Keratinocyte (primary cell): ENCODE results near the gene GPR37L1. TPM values are rescaled to one million over a fixed set of nuclear protein-coding genes. Genes with fewer than 3 reads are reported as not detected.

ENCODE experiments used
- DNase-seq: peaks from one replicate; pipeline ENCODE4 v3.0.0-alpha.2; 2011; ENCODE audit warnings: low read depth, missing footprints, low spot score
- FAIRE-seq: peaks from 2 replicates; lab custom pipeline; 2011; peaks lifted over from hg19 to GRCh38; lab: Jason Lieb, UNC
- H2AFZ ChIP-seq: 2 replicates; pipeline ENCODE4 v1.6.0; 2012; ENCODE audit warnings: low read length, control low read depth, inconsistent platforms; ENCODE audit not compliant: control insufficient read depth
- H3K27ac ChIP-seq: 2 replicates; pipeline ENCODE4 v1.5.1; 2011; ENCODE audit warnings: low read length; ENCODE audit not compliant: control insufficient read depth, insufficient read depth
- H3K27me3 ChIP-seq: 3 replicates; pipeline ENCODE4 v1.6.0; 2011; ENCODE audit warnings: low read length; ENCODE audit not compliant: control insufficient read depth, insufficient read depth; ENCODE audit errors: extremely low read depth
- H3K36me3 ChIP-seq, 2 experiments: 2 replicates in 1 of 2; 3 replicates in 1 of 2; pipeline ENCODE4 v1.5.1; 2011; ENCODE audit warnings: low read length in 2 of 2, mild to moderate bottlenecking in 1 of 2; ENCODE audit not compliant: control insufficient read depth in 2 of 2, insufficient read depth in 2 of 2; ENCODE audit errors: extremely low read depth in 1 of 2
- H3K4me1 ChIP-seq: 3 replicates; pipeline ENCODE4 v1.5.1; 2011; ENCODE audit warnings: low read length; ENCODE audit not compliant: control insufficient read depth, insufficient read depth; ENCODE audit errors: extremely low read depth
- H3K4me2 ChIP-seq: 3 replicates; pipeline ENCODE4 v1.6.0; 2011; ENCODE audit warnings: low read depth, low read length; ENCODE audit not compliant: control insufficient read depth, insufficient read depth; ENCODE audit errors: extremely low read depth
- H3K4me3 ChIP-seq, 3 experiments: fragments of 200-600 bp in 1 of 3; sonication (generic) in 1 of 3; 2 replicates in 2 of 3; 3 replicates in 1 of 3; pipeline ENCODE4 v1.5.1; 2011 to 2016; ENCODE audit warnings: low read length in 3 of 3, mild to moderate bottlenecking in 3 of 3, control low read depth in 2 of 3, inconsistent platforms in 1 of 3, low read depth in 1 of 3, mixed read lengths in 1 of 3, mixed run types in 1 of 3, moderate library complexity in 1 of 3; ENCODE audit not compliant: control insufficient read depth in 2 of 3, insufficient read depth in 2 of 3; ENCODE audit errors: extremely low read depth in 1 of 3
- H3K79me2 ChIP-seq: 2 replicates; pipeline ENCODE4 v1.6.0; 2012; ENCODE audit warnings: low read length; ENCODE audit not compliant: control insufficient read depth, insufficient read depth
- H3K9ac ChIP-seq: 3 replicates; pipeline ENCODE4 v1.6.0; 2011; ENCODE audit warnings: low read length; ENCODE audit not compliant: control insufficient read depth, insufficient read depth; ENCODE audit errors: extremely low read depth
- H3K9me1 ChIP-seq: 3 replicates; pipeline ENCODE4 v1.6.0; 2011; ENCODE audit warnings: low read length; ENCODE audit not compliant: control insufficient read depth, insufficient read depth; ENCODE audit errors: extremely low read depth
- H3K9me3 ChIP-seq: 2 replicates; pipeline ENCODE4 v1.5.1; 2012; ENCODE audit warnings: low read depth, low read length; ENCODE audit not compliant: control insufficient read depth
- H4K20me1 ChIP-seq: 3 replicates; pipeline ENCODE4 v1.6.0; 2011; ENCODE audit warnings: low read length; ENCODE audit not compliant: control insufficient read depth, insufficient read depth; ENCODE audit errors: extremely low read depth
- CTCF ChIP-seq, 3 experiments: IDR thresholded peaks in 1 of 3; conservative IDR thresholded peaks in 1 of 3; optimal IDR thresholded peaks in 1 of 3; 2 replicates in 2 of 3; 3 replicates in 1 of 3; pipeline versions ENCODE3 to v1.5.1; 2011; ENCODE audit warnings: low read length in 3 of 3, mild to moderate bottlenecking in 3 of 3, moderate library complexity in 2 of 3, control low read depth in 1 of 3, inconsistent platforms in 1 of 3; ENCODE audit not compliant: insufficient read depth in 2 of 3; ENCODE audit errors: extremely low read depth in 1 of 3
- EZH2 ChIP-seq: IDR thresholded peaks from one replicate; pipeline ENCODE4 v1.6.1; 2012; ENCODE audit warnings: inconsistent platforms, mild to moderate bottlenecking, low read length, moderate library complexity
- dilution Hi-C: fragments of 300-500 bp; cut with MboI; formaldehyde crosslinking; loops from one replicate; pipeline ENCODE4 v1.7.0; 2020; ENCODE audit warnings: low sequenced_read_pairs; ENCODE audit not compliant: extremely low pct_ligation_motif_present
- polyA plus RNA-seq, 5 experiments: library from polyadenylated mRNA; depleted of rRNA in 3 of 5; stranded (reverse) in 3 of 5; stranded (forward) in 1 of 5; unstranded in 1 of 5; fragments of >200 nt; gene quantifications; 1 replicate in 1 of 5; 2 replicates in 3 of 5; 3 replicates in 1 of 5; pipeline versions ENCODE4 v1.2.1 to v1.2.3, GENCODE V29; 2011 to 2012; ENCODE audit warnings: missing spikeins in 2 of 5, low read depth in 1 of 5, low replicate concordance in 1 of 5

The GPR37L1 gene
- polyA plus RNA-seq, 1 donor (not counting 4 experiments of a cell fraction or from before 2014, with no cell fraction given), result not detected

GRCh38 chr1:202162047-202162417 is 39.3 kb downstream of the GPR37L1 start:
- DNase-seq, result no peak
- H3K4me3 ChIP-seq, result no peak overlapping the region
- peaks cover 11% of the 10 kb centered on the region for H3K27me3 ChIP-seq
- no peak overlapping the region for H2AFZ ChIP-seq
- H3K4me2 ChIP-seq, result no peak overlapping the region
- H4K20me1 ChIP-seq, result no peaks in the 10 kb centered on the region
- no peaks in the 10 kb centered on the region for H3K4me1 ChIP-seq
- no peaks in the 10 kb centered on the region for H3K9me1 ChIP-seq
- FAIRE-seq, result no peak
- H3K27ac ChIP-seq, result no peak overlapping the region
- dilution Hi-C loops, result no loop called here
- no peaks in the 10 kb centered on the region for H3K36me3 ChIP-seq
- H3K79me2 ChIP-seq, result no peaks in the 10 kb centered on the region
- TF ChIP-seq CTCF (optimal IDR thresholded peaks at IDR 0.05 in 1 of 3, IDR thresholded peaks at IDR 0.05 in 1 of 3, conservative IDR thresholded peaks at IDR 0.05 in 1 of 3; ENCODE audit: extremely low read depth in 1 of 3, insufficient read depth in 2 of 3, low read length in 3 of 3), result no peak
- no peak for TF ChIP-seq EZH2
- no peaks in the 10 kb centered on the region for H3K9me3 ChIP-seq
- H3K9ac ChIP-seq, result no peak overlapping the region

GRCh38 chr1:202162418-202163280 is 39.9 kb downstream of the GPR37L1 start:
- Histone ChIP-seq H3K4me3 (no peak overlapping the region), H3K9me1 (no peaks in the 10 kb centered on the region), H3K4me1 (no peaks in the 10 kb centered on the region), H3K9ac (no peak overlapping the region), H3K4me2 (no peak overlapping the region), H2AFZ (no peak overlapping the region), H3K9me3 (no peaks in the 10 kb centered on the region), H3K27me3 (peaks cover 11% of the 10 kb centered on the region), H3K27ac (no peak overlapping the region), H3K79me2 (no peaks in the 10 kb centered on the region), H4K20me1 (no peaks in the 10 kb centered on the region), H3K36me3 (no peaks in the 10 kb centered on the region)
- dilution Hi-C loops, result no loop called here
- DNase-seq (no peak), FAIRE-seq (no peak)
- TF ChIP-seq CTCF (optimal IDR thresholded peaks at IDR 0.05 in 1 of 3, IDR thresholded peaks at IDR 0.05 in 1 of 3, conservative IDR thresholded peaks at IDR 0.05 in 1 of 3; ENCODE audit: extremely low read depth in 1 of 3, insufficient read depth in 2 of 3, low read length in 3 of 3) (no peak), EZH2 (no peak)
